ENCODE measurements around the gene CORO2B. TPM values are rescaled to one million over a fixed set of nuclear protein-coding genes. Genes with fewer than 3 reads are reported as not detected.
"Not testable (repeated sequence)": the region's sequence is repeated elsewhere in the genome, so short reads cannot be mapped to it uniquely, and the experiment has no call there.

The CORO2B gene
- total RNA-seq, 1 experiment from 2014 or later: 0.17 TPM

DNA sequence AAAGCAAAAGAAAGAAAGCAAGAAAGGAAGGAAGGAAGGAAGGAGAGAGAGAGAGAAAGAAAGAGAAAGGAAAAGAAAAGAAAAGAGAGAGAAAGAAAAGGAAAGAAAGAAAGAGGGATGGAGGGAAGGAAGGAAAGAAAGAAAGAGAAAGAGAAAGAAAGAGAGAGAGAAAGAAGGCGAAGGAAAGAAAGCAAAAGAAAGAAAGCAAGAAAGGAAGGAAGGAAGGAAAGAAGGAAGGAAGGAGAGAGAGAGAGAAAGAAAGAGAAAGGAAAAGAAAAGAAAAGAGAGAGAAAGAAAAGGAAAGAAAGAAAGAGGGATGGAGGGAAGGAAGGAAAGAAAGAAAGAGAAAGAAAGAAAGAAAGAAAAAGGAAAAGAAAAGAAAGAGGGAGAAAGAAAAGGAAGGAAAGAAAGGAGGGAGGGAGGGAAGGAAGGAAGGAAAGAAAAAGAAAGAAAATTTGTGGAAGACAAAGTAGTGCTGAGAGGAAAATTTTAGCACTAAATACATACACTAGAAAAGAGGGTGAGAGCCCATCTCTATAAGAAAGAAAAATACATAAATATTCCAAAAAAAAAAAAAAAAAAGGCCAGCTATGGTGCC, 181.3 kb downstream of the CORO2B start:
- in situ Hi-C loops (cut with HindIII; ENCODE audit: low pct_unique_long_range_greater_than_20kb, low sequenced_read_pairs): not testable (repeated sequence)

DNA sequence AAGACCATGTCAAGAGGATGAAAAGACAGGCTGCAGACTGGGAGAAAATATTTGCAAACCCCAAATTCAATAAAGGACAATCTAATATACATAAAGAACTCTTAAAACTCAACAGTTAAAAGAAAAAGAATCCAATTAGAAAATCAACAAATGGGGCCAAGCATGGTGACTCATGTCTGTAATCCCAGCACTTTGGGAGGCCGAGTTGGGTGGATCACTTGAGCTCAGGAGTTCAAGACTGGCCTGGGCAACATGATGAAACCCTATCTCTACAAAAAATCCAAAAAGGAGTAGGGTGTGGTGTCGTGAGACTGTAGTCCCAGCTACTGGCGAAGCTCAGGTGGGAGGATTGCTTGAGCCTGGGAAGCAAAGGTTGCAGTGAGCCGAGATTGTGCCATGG, 184.3 kb downstream of the CORO2B start:
- in situ Hi-C loops (cut with HindIII; ENCODE audit: low pct_unique_long_range_greater_than_20kb, low sequenced_read_pairs): no loop called here
- DNase-seq (ENCODE audit: low read depth): no peak

More for the DNA sequence above, 181.3 kb downstream of the CORO2B start:
- DNase-seq (ENCODE audit: low read depth): not testable (repeated sequence)

- no peak for DNase-seq (ENCODE audit: low read depth)
- in situ Hi-C loops (cut with HindIII; ENCODE audit: low pct_unique_long_range_greater_than_20kb, low sequenced_read_pairs): no loop called here
Measured at GRCh38 chr15:68764090-68764489, 185.3 kb downstream of the CORO2B start.

- no peak for DNase-seq (ENCODE audit: low read depth)
- in situ Hi-C loops (cut with HindIII; ENCODE audit: low pct_unique_long_range_greater_than_20kb, low sequenced_read_pairs): no loop called here
Measured at GRCh38 chr15:68765602-68766368, 187.0 kb downstream of the CORO2B start.

DNA sequence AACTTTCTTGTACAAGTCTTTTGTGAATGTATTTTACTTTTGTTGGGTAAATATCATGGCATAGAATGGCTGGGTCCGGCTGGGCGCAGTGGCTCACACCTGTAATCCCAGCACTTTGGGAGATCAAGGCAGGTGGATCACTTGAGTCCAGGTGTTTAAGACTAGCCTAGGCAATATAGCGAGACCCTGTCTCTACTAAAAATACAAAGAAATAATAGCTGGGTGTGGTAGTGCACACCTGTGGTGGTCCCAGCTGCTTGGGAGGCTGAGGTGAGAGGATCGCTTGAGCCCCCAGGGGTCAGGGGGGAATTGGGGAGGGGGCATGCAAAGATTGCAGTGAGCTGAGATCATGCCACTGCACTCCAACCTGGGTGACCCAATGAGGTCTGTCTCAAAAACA, 189.0 kb downstream of the CORO2B start:
- in situ Hi-C loops (cut with HindIII; ENCODE audit: low pct_unique_long_range_greater_than_20kb, low sequenced_read_pairs): no loop called here
- no peak for DNase-seq (ENCODE audit: low read depth)

- no peak for DNase-seq (ENCODE audit: low read depth)
- in situ Hi-C loops (cut with HindIII; ENCODE audit: low pct_unique_long_range_greater_than_20kb, low sequenced_read_pairs): no loop called here
Measured at GRCh38 chr15:68768321-68768720, 189.5 kb downstream of the CORO2B start.

- no peak for DNase-seq (ENCODE audit: low read depth)
- in situ Hi-C loops (cut with HindIII; ENCODE audit: low pct_unique_long_range_greater_than_20kb, low sequenced_read_pairs): loop anchor here (5.0 kb wide), 1 partner anchor 48 kb away; no protein-coding TSS in a partner anchor
Measured at GRCh38 chr15:68769702-68770101, 190.9 kb downstream of the CORO2B start.

GRCh38 chr15:68770216-68770615, 191.4 kb downstream of the CORO2B start:
- no peak for DNase-seq (ENCODE audit: low read depth)
- in situ Hi-C loops (cut with HindIII; ENCODE audit: low pct_unique_long_range_greater_than_20kb, low sequenced_read_pairs): loop anchor here (5.0 kb wide), 1 partner anchor 47 kb away; no protein-coding TSS in a partner anchor

- no peak for DNase-seq (ENCODE audit: low read depth)
- in situ Hi-C loops (cut with HindIII; ENCODE audit: low pct_unique_long_range_greater_than_20kb, low sequenced_read_pairs): loop anchor here (5.0 kb wide), 1 partner anchor 44 kb away; no protein-coding TSS in a partner anchor
Measured at GRCh38 chr15:68773036-68773435, 194.2 kb downstream of the CORO2B start.

GRCh38 chr15:68774120-68774519, 195.3 kb downstream of the CORO2B start:
- in situ Hi-C loops (cut with HindIII; ENCODE audit: low pct_unique_long_range_greater_than_20kb, low sequenced_read_pairs): loop anchor here (5.0 kb wide), 1 partner anchor 43 kb away; no protein-coding TSS in a partner anchor
- DNase-seq (ENCODE audit: low read depth): no peak

DNA sequence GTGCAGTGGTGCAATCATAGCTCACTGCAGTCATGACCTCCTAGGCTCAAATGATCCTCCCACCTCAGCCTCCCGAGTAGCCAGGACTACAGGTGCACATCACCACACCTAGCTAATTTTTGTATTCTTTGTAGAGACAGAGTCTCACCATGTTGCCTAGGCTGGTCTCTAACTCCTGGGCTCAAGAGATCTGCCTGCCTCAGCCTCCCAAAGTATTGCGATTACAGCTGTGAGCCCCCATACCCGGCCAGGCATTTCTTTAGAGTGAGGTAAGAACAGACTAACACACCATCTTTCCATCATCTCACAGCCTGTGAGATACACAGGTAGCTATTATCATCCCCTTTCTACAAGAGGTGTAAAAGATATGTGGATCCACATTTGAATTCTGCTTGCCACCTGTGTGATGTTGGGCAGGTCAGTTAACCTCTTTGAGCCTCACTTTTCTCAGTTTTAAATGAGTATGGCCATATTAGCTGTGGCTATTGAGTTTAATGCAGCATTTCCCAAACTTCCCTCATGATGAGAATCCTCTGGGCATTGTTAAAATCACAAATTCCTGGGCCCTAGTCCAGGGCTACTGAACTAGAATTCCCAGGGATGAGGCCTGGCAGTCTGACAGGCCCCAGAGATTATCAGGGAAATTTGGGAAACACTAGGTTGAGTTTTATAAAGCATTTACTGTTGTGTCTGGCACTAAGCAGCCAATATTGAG, 195.9 kb downstream of the CORO2B start:
- in situ Hi-C loops (cut with HindIII; ENCODE audit: low pct_unique_long_range_greater_than_20kb, low sequenced_read_pairs): loop anchor here (5.0 kb wide), 1 partner anchor 43 kb away; no protein-coding TSS in a partner anchor
- DNase-seq (ENCODE audit: low read depth): no peak

GRCh38 chr15:68775236-68775577, 196.4 kb downstream of the CORO2B start:
- DNase-seq (ENCODE audit: low read depth): no peak
- in situ Hi-C loops (cut with HindIII; ENCODE audit: low pct_unique_long_range_greater_than_20kb, low sequenced_read_pairs): no loop called here

GRCh38 chr15:68775671-68776476, 197.1 kb downstream of the CORO2B start:
- in situ Hi-C loops (cut with HindIII; ENCODE audit: low pct_unique_long_range_greater_than_20kb, low sequenced_read_pairs): no loop called here
- no peak for DNase-seq (ENCODE audit: low read depth)

DNA sequence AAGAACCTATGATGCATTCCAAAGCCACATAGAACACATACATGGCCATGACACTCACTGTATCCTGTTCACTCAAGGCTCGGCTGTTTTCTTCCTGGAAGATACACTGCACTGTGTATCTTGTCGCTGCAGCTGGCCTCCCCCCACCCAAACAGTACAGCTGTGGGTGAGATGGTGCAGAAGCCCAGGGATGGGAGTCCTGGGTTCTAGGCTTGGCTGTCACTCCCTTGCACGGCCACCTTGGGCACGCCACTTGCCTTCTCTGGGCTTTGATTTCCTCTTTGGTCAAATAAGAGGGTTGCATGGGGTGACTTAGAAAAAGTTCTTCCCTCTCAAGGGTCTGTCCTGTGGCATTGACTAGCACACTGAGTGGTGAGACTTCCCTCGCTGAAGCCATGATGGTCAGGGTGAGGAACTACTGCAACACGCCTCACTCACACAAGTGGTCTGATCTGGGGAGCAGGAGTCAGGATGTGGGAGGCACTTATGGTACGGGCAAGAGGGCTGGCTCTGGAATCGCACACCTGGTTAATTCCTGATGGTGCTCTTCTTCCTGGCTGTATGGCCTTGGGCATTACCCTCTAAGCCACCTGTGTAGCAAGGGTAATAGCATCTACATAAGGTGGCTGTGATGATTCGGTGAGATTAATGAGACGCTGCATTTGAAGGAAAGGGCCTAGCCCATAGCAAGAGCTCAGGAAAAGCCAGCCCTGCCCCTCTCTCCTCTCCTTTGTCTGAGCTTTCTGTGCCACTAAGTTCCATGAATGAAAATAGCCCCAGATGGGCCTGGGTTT, 197.9 kb downstream of the CORO2B start:
- in situ Hi-C loops (cut with HindIII; ENCODE audit: low pct_unique_long_range_greater_than_20kb, low sequenced_read_pairs): no loop called here
- no peak for DNase-seq (ENCODE audit: low read depth)
